HEK293 (cell line): ENCODE measurements around the gene C22orf39.

ENCODE experiments used
- CTCF ChIA-PET: fragments of 350-600 bp; formaldehyde crosslinking; extraction: SDS; loops from one replicate; lab custom pipeline; 2021; ENCODE audit warnings: antibody characterized with exemption; lab: Yijun Ruan, JAX
- POLR2A ChIA-PET: fragments of 300-600 bp; formaldehyde crosslinking; extraction: SDS; loops from one replicate; lab custom pipeline; 2020; ENCODE audit warnings: antibody characterized with exemption, inconsistent platforms; lab: Yijun Ruan, JAX
- H3K27ac ChIP-seq: fragments of 200-500 bp; sonication (Bioruptor generic); 2 replicates; pipeline ENCODE4 v1.5.1; 2014; ENCODE audit warnings: low read depth, low read length, control low read depth, inconsistent platforms; ENCODE audit errors: extremely low read depth
- H3K36me3 ChIP-seq, 2 experiments: fragments of 200-500 bp in 1 of 2; sonication (Bioruptor generic) in 1 of 2; 1 replicate in 1 of 2; 2 replicates in 1 of 2; pipeline ENCODE4 v1.5.1; 2014 to 2017; ENCODE audit warnings: inconsistent platforms in 2 of 2, low read length in 2 of 2; ENCODE audit not compliant: control insufficient read depth in 2 of 2, insufficient read depth in 1 of 2
- H3K4me1 ChIP-seq: fragments of 200-500 bp; sonication (Bioruptor generic); 2 replicates; pipeline ENCODE4 v1.5.1; 2014; ENCODE audit warnings: mild to moderate bottlenecking, low read length, inconsistent platforms; ENCODE audit not compliant: control insufficient read depth, insufficient read depth
- H3K4me3 ChIP-seq: 2 replicates; pipeline ENCODE4 v1.5.1; 2011; ENCODE audit warnings: low read depth, mild to moderate bottlenecking, control low read depth, low read length, moderate library complexity
- H3K9me3 ChIP-seq: fragments of 200-500 bp; sonication (Bioruptor generic); 2 replicates; pipeline ENCODE4 v1.5.1; 2014; ENCODE audit warnings: low read depth, low read length, inconsistent platforms; ENCODE audit not compliant: control insufficient read depth, insufficient read depth
- BCL11B ChIP-seq: fragments of 450-650 bp; formaldehyde crosslinking; IDR thresholded peaks from 2 replicates; pipeline ENCODE4 v1.5.1; 2016; ENCODE audit warnings: low read depth, missing biosample characterization, missing genetic modification characterization
- FEZF1 ChIP-seq: fragments of 450-650 bp; formaldehyde crosslinking; IDR thresholded peaks from 2 replicates; pipeline ENCODE4 v1.5.1; 2016; ENCODE audit warnings: missing biosample characterization, missing genetic modification characterization
- KLF10 ChIP-seq: fragments of 450-650 bp; IDR thresholded peaks from 2 replicates; pipeline ENCODE4 v1.5.1; 2018; ENCODE audit warnings: missing biosample characterization, mild to moderate bottlenecking, missing genetic modification characterization
- OVOL3 ChIP-seq: fragments of 450-650 bp; formaldehyde crosslinking; IDR thresholded peaks from 2 replicates; pipeline ENCODE4 v1.5.1; 2016; ENCODE audit warnings: missing biosample characterization, missing genetic modification characterization
- PRDM10 ChIP-seq: fragments of 450-650 bp; formaldehyde crosslinking; IDR thresholded peaks from 2 replicates; pipeline ENCODE4 v1.5.1; 2016; ENCODE audit warnings: missing biosample characterization, missing genetic modification characterization
- ZBTB6 ChIP-seq: fragments of 450-650 bp; formaldehyde crosslinking; IDR thresholded peaks from 2 replicates; pipeline ENCODE4 v1.5.1; 2017; ENCODE audit warnings: missing biosample characterization, missing genetic modification characterization
- ZBTB8A ChIP-seq: fragments of 450-650 bp; formaldehyde crosslinking; IDR thresholded peaks from 2 replicates; pipeline ENCODE4 v1.5.1; 2016; ENCODE audit warnings: missing biosample characterization, missing genetic modification characterization
- ZFP37 ChIP-seq: fragments of 450-650 bp; formaldehyde crosslinking; IDR thresholded peaks from 2 replicates; pipeline ENCODE4 v1.5.1; 2016; ENCODE audit warnings: missing biosample characterization, missing genetic modification characterization
- ZNF155 ChIP-seq: fragments of 450-650 bp; formaldehyde crosslinking; IDR thresholded peaks from 2 replicates; pipeline ENCODE4 v1.5.1; 2016; ENCODE audit warnings: missing biosample characterization, missing genetic modification characterization
- ZNF157 ChIP-seq: fragments of 450-650 bp; formaldehyde crosslinking; IDR thresholded peaks from 2 replicates; pipeline ENCODE4 v1.5.1; 2016; ENCODE audit warnings: missing biosample characterization, missing genetic modification characterization
- ZNF266 ChIP-seq: fragments of 450-650 bp; formaldehyde crosslinking; IDR thresholded peaks from 2 replicates; pipeline ENCODE4 v1.5.1; 2016; ENCODE audit warnings: missing biosample characterization, missing genetic modification characterization, low read depth
- ZNF280D ChIP-seq: fragments of 450-650 bp; formaldehyde crosslinking; IDR thresholded peaks from 2 replicates; pipeline ENCODE4 v1.5.1; 2016; ENCODE audit warnings: missing biosample characterization, missing genetic modification characterization
- ZNF473 ChIP-seq: fragments of 450-650 bp; formaldehyde crosslinking; IDR thresholded peaks from 2 replicates; pipeline ENCODE4 v1.5.1; 2017; ENCODE audit warnings: missing biosample characterization, missing genetic modification characterization
- ZNF555 ChIP-seq: fragments of 450-650 bp; formaldehyde crosslinking; conservative IDR thresholded peaks from 2 replicates; pipeline ENCODE4 v1.5.1; 2017; ENCODE audit warnings: missing biosample characterization, mild to moderate bottlenecking, missing genetic modification characterization, inconsistent platforms
- ZNF610 ChIP-seq: fragments of 450-650 bp; formaldehyde crosslinking; IDR thresholded peaks from 2 replicates; pipeline ENCODE4 v1.5.1; 2016; ENCODE audit warnings: missing biosample characterization, missing genetic modification characterization, borderline replicate concordance
- ZNF623 ChIP-seq: fragments of 450-650 bp; formaldehyde crosslinking; IDR thresholded peaks from 2 replicates; pipeline ENCODE4 v1.5.1; 2016; ENCODE audit warnings: missing biosample characterization, missing genetic modification characterization
- ZNF660 ChIP-seq: fragments of 450-650 bp; IDR thresholded peaks from 2 replicates; pipeline ENCODE4 v1.5.1; 2018; ENCODE audit warnings: missing biosample characterization, mild to moderate bottlenecking, missing genetic modification characterization
- ZNF777 ChIP-seq: fragments of 450-650 bp; formaldehyde crosslinking; IDR thresholded peaks from 2 replicates; pipeline ENCODE4 v1.5.1; 2017; ENCODE audit warnings: missing biosample characterization, missing genetic modification characterization, borderline replicate concordance
- ZNF791 ChIP-seq: fragments of 450-650 bp; formaldehyde crosslinking; IDR thresholded peaks from 2 replicates; pipeline ENCODE4 v1.5.1; 2016; ENCODE audit warnings: missing biosample characterization, missing genetic modification characterization
- ZSCAN5A ChIP-seq: fragments of 450-650 bp; formaldehyde crosslinking; IDR thresholded peaks from 2 replicates; pipeline ENCODE4 v1.5.1; 2016; ENCODE audit warnings: missing biosample characterization, missing genetic modification characterization
- TF ChIP-seq, protein P1 (sequence below): fragments of 450-650 bp; formaldehyde crosslinking; IDR thresholded peaks from 2 replicates; pipeline ENCODE4 v1.5.1; 2017; ENCODE audit warnings: missing biosample characterization, missing genetic modification characterization
- TF ChIP-seq, protein P2 (sequence below): fragments of 450-650 bp; formaldehyde crosslinking; IDR thresholded peaks from 2 replicates; pipeline ENCODE4 v1.5.1; 2016; ENCODE audit warnings: missing biosample characterization, missing genetic modification characterization

The C22orf39 gene

DNA sequence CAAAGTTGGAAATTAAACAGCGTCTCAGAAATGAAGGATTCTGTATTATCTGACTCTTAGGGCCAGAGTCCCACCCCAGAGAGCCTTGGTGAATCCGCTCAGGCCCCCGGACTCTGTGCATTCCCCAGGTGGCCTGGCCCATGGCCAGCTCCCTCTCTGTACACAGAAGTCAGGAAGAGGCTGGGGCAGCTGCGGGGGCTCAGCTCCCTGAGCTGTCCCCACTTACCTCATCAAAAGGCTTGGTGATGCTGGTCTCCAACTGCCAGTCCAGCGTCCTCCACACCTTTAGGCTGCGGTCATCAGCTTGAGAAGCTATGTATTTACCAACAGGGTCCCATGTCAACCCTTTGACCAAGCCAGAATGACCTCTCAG lies 51.0 kb downstream of the C22orf39 start:
- H3K36me3 ChIP-seq, result peaks cover 3 to 94% of the 10 kb centered on the region in 2 experiments; a peak in 2 of 3 replicates
- CTCF ChIA-PET, result interaction anchor here (1.0 to 1.6 kb wide), 2 partner anchors 8 to 252 kb away, joined by 3 to 4 read pairs; partner anchors contain the start of gene ESS2
- H3K4me1 ChIP-seq, result no peaks in the 10 kb centered on the region
- H3K9me3 ChIP-seq, result no peaks in the 10 kb centered on the region
- no peak overlapping the region for H3K4me3 ChIP-seq
- no peak for TF ChIP-seq ZNF157 (tag by site-specific recombination)
- no peak for TF ChIP-seq ZNF791 (tag by site-specific recombination)
- TF ChIP-seq ZNF623 (tag by site-specific recombination), result no peak
- TF ChIP-seq, protein P1, sequence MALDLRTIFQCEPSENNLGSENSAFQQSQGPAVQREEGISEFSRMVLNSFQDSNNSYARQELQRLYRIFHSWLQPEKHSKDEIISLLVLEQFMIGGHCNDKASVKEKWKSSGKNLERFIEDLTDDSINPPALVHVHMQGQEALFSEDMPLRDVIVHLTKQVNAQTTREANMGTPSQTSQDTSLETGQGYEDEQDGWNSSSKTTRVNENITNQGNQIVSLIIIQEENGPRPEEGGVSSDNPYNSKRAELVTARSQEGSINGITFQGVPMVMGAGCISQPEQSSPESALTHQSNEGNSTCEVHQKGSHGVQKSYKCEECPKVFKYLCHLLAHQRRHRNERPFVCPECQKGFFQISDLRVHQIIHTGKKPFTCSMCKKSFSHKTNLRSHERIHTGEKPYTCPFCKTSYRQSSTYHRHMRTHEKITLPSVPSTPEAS (tag by site-specific recombination), result no peak
- no peak for TF ChIP-seq ZFP37 (tag by site-specific recombination)
- TF ChIP-seq ZBTB8A (tag by site-specific recombination), result no peak
- TF ChIP-seq ZBTB6 (tag by site-specific recombination), result no peak
- TF ChIP-seq ZNF155 (tag by site-specific recombination), result no peak
- no peak for TF ChIP-seq ZSCAN5A (tag by site-specific recombination)
- no peak for TF ChIP-seq ZNF280D
- TF ChIP-seq ZNF610, result no peak
- TF ChIP-seq ZNF555 (tag by site-specific recombination), result no peak
- TF ChIP-seq BCL11B (tag by site-specific recombination), result no peak
- no peak overlapping the region for H3K27ac ChIP-seq
- POLR2A ChIA-PET, result no interaction called here

DNA sequence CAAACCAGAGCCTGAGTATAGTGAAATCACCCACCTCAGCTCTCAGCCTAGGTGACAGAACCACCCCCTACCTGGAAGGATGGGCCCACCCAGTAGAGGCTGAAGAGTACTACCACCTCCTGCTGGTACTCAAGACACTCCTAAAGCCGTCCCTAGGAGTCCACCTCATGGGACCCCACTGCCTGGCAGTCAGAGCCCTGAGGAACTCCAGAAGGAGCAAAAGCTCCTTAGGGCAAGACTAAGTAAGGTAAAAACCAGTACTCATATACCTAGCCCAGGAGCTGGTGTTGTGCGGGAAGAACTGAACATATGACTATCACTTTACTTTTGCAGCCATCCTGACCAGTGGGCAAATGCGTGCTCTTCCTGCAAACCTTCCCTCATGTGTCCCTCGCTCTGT lies 52.2 kb downstream of the C22orf39 start:
- ChIA-PET POLR2A (no interaction called here), CTCF (interaction anchor here (0.8 to 1.1 kb wide), 3 partner anchors 20 to 177 kb away, joined by 3 read pairs; no protein-coding TSS in a partner anchor)
- H3K36me3 ChIP-seq, result peaks cover 4 to 90% of the 10 kb centered on the region in 2 experiments; a peak in 2 of 3 replicates
- H3K4me3 ChIP-seq, result no peak overlapping the region
- H3K9me3 ChIP-seq, result no peaks in the 10 kb centered on the region
- H3K27ac ChIP-seq, result no peak overlapping the region
- no peaks in the 10 kb centered on the region for H3K4me1 ChIP-seq
- TF ChIP-seq ZNF777 (tag by site-specific recombination) (no peak), OVOL3 (tag by site-specific recombination) (no peak), ZNF155 (tag by site-specific recombination) (no peak), PRDM10 (tag by site-specific recombination) (no peak), ZFP37 (tag by site-specific recombination) (no peak), KLF10 (tag by site-specific recombination) (no peak), ZNF266 (tag by site-specific recombination) (no peak), ZNF660 (tag by site-specific recombination) (no peak), FEZF1 (tag by site-specific recombination) (no peak), ZNF473 (tag by site-specific recombination) (no peak)
- TF ChIP-seq, protein P2, sequence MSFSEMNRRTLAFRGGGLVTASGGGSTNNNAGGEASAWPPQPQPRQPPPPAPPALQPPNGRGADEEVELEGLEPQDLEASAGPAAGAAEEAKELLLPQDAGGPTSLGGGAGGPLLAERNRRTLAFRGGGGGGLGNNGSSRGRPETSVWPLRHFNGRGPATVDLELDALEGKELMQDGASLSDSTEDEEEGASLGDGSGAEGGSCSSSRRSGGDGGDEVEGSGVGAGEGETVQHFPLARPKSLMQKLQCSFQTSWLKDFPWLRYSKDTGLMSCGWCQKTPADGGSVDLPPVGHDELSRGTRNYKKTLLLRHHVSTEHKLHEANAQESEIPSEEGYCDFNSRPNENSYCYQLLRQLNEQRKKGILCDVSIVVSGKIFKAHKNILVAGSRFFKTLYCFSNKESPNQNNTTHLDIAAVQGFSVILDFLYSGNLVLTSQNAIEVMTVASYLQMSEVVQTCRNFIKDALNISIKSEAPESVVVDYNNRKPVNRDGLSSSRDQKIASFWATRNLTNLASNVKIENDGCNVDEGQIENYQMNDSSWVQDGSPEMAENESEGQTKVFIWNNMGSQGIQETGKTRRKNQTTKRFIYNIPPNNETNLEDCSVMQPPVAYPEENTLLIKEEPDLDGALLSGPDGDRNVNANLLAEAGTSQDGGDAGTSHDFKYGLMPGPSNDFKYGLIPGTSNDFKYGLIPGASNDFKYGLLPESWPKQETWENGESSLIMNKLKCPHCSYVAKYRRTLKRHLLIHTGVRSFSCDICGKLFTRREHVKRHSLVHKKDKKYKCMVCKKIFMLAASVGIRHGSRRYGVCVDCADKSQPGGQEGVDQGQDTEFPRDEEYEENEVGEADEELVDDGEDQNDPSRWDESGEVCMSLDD (tag by site-specific recombination), result no peak
